ENCODE results near the gene NUPR2.
A peak's percentile ranks its signal among the peaks of the same experiment; 100 is the strongest.
"Not testable (repeated sequence)": the region's sequence is repeated elsewhere in the genome, so short reads cannot be mapped to it uniquely, and the experiment has no call there.

Gene NUPR2
- total RNA-seq, result 0 reads per million in 18 experiments

- DNase-seq, result no peak
Observed at GRCh38 chr7:56115852-56116538, at the start of gene NUPR2. TSS of gene NUPR2 (minus strand) at chr7:56116417. CDS start at chr7:56116314, 103 bp downstream.

GRCh38 chr7:56157238-56157790 lies 41.1 kb upstream of the NUPR2 start:
- DNase-seq, result no peak

GRCh38 chr7:56131062-56131461 lies 14.8 kb upstream of the NUPR2 start:
- not testable (repeated sequence) for DNase-seq

GRCh38 chr7:56127241-56127975 lies 11.2 kb upstream of the NUPR2 start:
- DNase-seq, result no peak

- DNase-seq, result no peak
Observed at GRCh38 chr7:56125831-56126230, 9.6 kb upstream of the NUPR2 start.

GRCh38 chr7:56124981-56125380 lies 8.8 kb upstream of the NUPR2 start:
- DNase-seq, result no peak

GRCh38 chr7:56121440-56121839 lies 5.2 kb upstream of the NUPR2 start:
- DNase-seq, result no peak

GRCh38 chr7:56112244-56112643 lies 4.0 kb downstream of the NUPR2 start:
- not testable (repeated sequence) for DNase-seq

- no peak for DNase-seq
Observed at GRCh38 chr7:56110611-56111010, 5.6 kb downstream of the NUPR2 start.

GRCh38 chr7:56107954-56108258 lies 8.3 kb downstream of the NUPR2 start:
- DNase-seq, result no peak

- peak; percentile 99 for DNase-seq
Observed at GRCh38 chr7:56106108-56107073, 9.8 kb downstream of the NUPR2 start, which contains the start of gene CHCHD2. TSS of gene CHCHD2 (minus strand) at chr7:56106476. CDS start at chr7:56106413, 63 bp downstream.

GRCh38 chr7:56105508-56105907 lies 10.7 kb downstream of the NUPR2 start:
- peak; percentile 23 to 53 for DNase-seq

GRCh38 chr7:56104138-56104537 lies 12.1 kb downstream of the NUPR2 start:
- not testable (repeated sequence) for DNase-seq

- no peak for DNase-seq
Observed at GRCh38 chr7:56099653-56100052, 16.6 kb downstream of the NUPR2 start.

- not testable (repeated sequence) for DNase-seq
Observed at GRCh38 chr7:56098187-56099008, 17.8 kb downstream of the NUPR2 start.

- DNase-seq, result peak; percentile 42 to 70
Observed at GRCh38 chr7:56097700-56098099, 18.5 kb downstream of the NUPR2 start.

GRCh38 chr7:56092789-56093531 lies 23.3 kb downstream of the NUPR2 start, which contains the start of gene PHKG1:
TSS of gene PHKG1 (minus strand) at chr7:56092952. CDS start at chr7:56088941, 4,011 bp downstream.
- no peak for DNase-seq

- DNase-seq, result not testable (repeated sequence)
Observed at GRCh38 chr7:56092388-56092787, 23.8 kb downstream of the NUPR2 start.

GRCh38 chr7:56091591-56091990 lies 24.6 kb downstream of the NUPR2 start:
- no peak for DNase-seq

GRCh38 chr7:56087445-56087844 lies 28.8 kb downstream of the NUPR2 start:
- no peak for DNase-seq

GRCh38 chr7:56086761-56087160 lies 29.5 kb downstream of the NUPR2 start:
- no peak for DNase-seq
